Vagina (tissue), 2 donors: ENCODE results near the gene KCNIP4. TPM values are rescaled to one million over a fixed set of nuclear protein-coding genes. Genes with fewer than 3 reads are reported as not detected.

Source experiments
- DNase-seq, 2 donors: peaks; one replicate each; pipeline ENCODE4 v3.0.0-alpha.2; 2017; ENCODE audit errors: extremely low spot score in 2 of 2
- H3K27ac ChIP-seq: fragments of 200-600 bp; sonication (generic); one replicate; pipeline ENCODE4 v1.5.1; 2019
- H3K27me3 ChIP-seq: fragments of 200-600 bp; sonication (generic); one replicate; pipeline ENCODE4 v1.5.1; 2019
- H3K36me3 ChIP-seq, 2 donors: fragments of 200-600 bp; sonication (generic); one replicate each; pipeline ENCODE4 v1.5.1; 2017 to 2019
- H3K4me1 ChIP-seq: fragments of 200-600 bp; sonication (generic); one replicate; pipeline ENCODE4 v1.5.1; 2019
- H3K4me3 ChIP-seq, 2 donors: fragments of 200-600 bp; sonication (generic); 1 replicate in 1 of 2; 2 replicates in 1 of 2; pipeline ENCODE4 v1.5.1; 2016 to 2019
- H3K9me3 ChIP-seq: fragments of 200-600 bp; sonication (generic); one replicate; pipeline ENCODE4 v1.5.1; 2019
- CTCF ChIP-seq, 3 experiments: fragments of 450-650 bp in 2 of 3; fragments of 200-600 bp in 1 of 3; sonication (generic) in 1 of 3; IDR thresholded peaks; one replicate each; pipeline ENCODE4 v1.5.1; 2017 to 2019; ENCODE audit warnings: antibody characterized with exemption in 3 of 3, mild to moderate bottlenecking in 2 of 3, moderate library complexity in 2 of 3
- POLR2A ChIP-seq, 2 donors: fragments of 450-650 bp; IDR thresholded peaks; one replicate each; pipeline ENCODE4 v1.6.1; 2017; ENCODE audit warnings: antibody characterized with exemption in 2 of 2, mild to moderate bottlenecking in 2 of 2, moderate library complexity in 2 of 2
- POLR2AphosphoS5 ChIP-seq, 2 donors: sonication (generic); formaldehyde crosslinking; IDR thresholded peaks; one replicate each; pipeline ENCODE4 v1.9.0; 2017; ENCODE audit warnings: antibody characterized with exemption in 2 of 2, mild to moderate bottlenecking in 2 of 2, low read depth in 1 of 2; ENCODE audit not compliant: insufficient read depth in 1 of 2
- intact Hi-C: fragments of 100-400 bp; cut with DNase I; formaldehyde crosslinking; loops from one replicate; pipeline ENCODE4 v1.15.1; 2023
- total RNA-seq: library from RNA; depleted of rRNA; stranded (reverse); fragments of >200 nt; gene quantifications from one replicate; pipeline ENCODE4 v1.2.3, GENCODE V29; 2016

Gene KCNIP4
- total RNA-seq, 1 donor from 2014 or later: not detected

- intact Hi-C loops: no loop called here
- no peaks in the 10 kb centered on the region for H3K36me3 ChIP-seq
- no peaks in the 10 kb centered on the region for H3K9me3 ChIP-seq
- no peak overlapping the region for H3K4me3 ChIP-seq
- TF ChIP-seq POLR2A (IDR thresholded peaks at IDR 0.05): no peak
- TF ChIP-seq POLR2AphosphoS5 (IDR thresholded peaks at IDR 0.05; ENCODE audit: insufficient read depth in 1 of 2, low read depth in 1 of 2): no peak
- no peak for TF ChIP-seq CTCF (IDR thresholded peaks at IDR 0.05)
- DNase-seq: no peak
- H3K4me1 ChIP-seq: peaks cover 8% of the 10 kb centered on the region
- H3K27me3 ChIP-seq: no peaks in the 10 kb centered on the region
- no peak overlapping the region for H3K27ac ChIP-seq
Observed at GRCh38 chr4:21953653-21954052, 5.1 kb upstream of the KCNIP4 start.

- Histone ChIP-seq H3K4me3 (no peak overlapping the region), H3K9me3 (no peaks in the 10 kb centered on the region), H3K36me3 (no peaks in the 10 kb centered on the region), H3K27me3 (no peaks in the 10 kb centered on the region), H3K27ac (no peak overlapping the region), H3K4me1 (peaks cover 8% of the 10 kb centered on the region)
- no peak for DNase-seq
- intact Hi-C loops: no loop called here
- no peak for TF ChIP-seq POLR2AphosphoS5 (IDR thresholded peaks at IDR 0.05; ENCODE audit: insufficient read depth in 1 of 2, low read depth in 1 of 2)
- no peak for TF ChIP-seq CTCF (IDR thresholded peaks at IDR 0.05)
- TF ChIP-seq POLR2A (IDR thresholded peaks at IDR 0.05): no peak
Observed at GRCh38 chr4:21952549-21952948, 4.0 kb upstream of the KCNIP4 start.

- no peak for DNase-seq
- Histone ChIP-seq H3K27ac (peak overlapping the region; percentile 17), H3K4me3 (peak overlapping the region; percentile 57 to 63), H3K4me1 (peaks cover 8% of the 10 kb centered on the region), H3K9me3 (no peaks in the 10 kb centered on the region), H3K27me3 (no peaks in the 10 kb centered on the region), H3K36me3 (no peaks in the 10 kb centered on the region)
- intact Hi-C loops: no loop called here
- TF ChIP-seq CTCF (IDR thresholded peaks at IDR 0.05) (no peak), POLR2AphosphoS5 (IDR thresholded peaks at IDR 0.05; ENCODE audit: insufficient read depth in 1 of 2, low read depth in 1 of 2) (no peak), POLR2A (IDR thresholded peaks at IDR 0.05) (no peak)
Observed at GRCh38 chr4:21949073-21949457, 493 bp upstream of the KCNIP4 start.

- no peak for DNase-seq
- intact Hi-C loops: no loop called here
- H3K27ac ChIP-seq: no peak overlapping the region
- H3K4me3 ChIP-seq: peak overlapping the region; percentile 57 to 63
- H3K27me3 ChIP-seq: no peaks in the 10 kb centered on the region
- peaks cover 8% of the 10 kb centered on the region for H3K4me1 ChIP-seq
- no peaks in the 10 kb centered on the region for H3K9me3 ChIP-seq
- TF ChIP-seq POLR2AphosphoS5 (IDR thresholded peaks at IDR 0.05; ENCODE audit: insufficient read depth in 1 of 2, low read depth in 1 of 2) (no peak), POLR2A (IDR thresholded peaks at IDR 0.05) (no peak), CTCF (IDR thresholded peaks at IDR 0.05) (no peak)
- no peaks in the 10 kb centered on the region for H3K36me3 ChIP-seq
Observed at GRCh38 chr4:21947791-21948346, 703 bp downstream of the KCNIP4 start.

GRCh38 chr4:21946858-21947257, 1.7 kb downstream of the KCNIP4 start:
- Histone ChIP-seq H3K27ac (no peak overlapping the region), H3K4me1 (peaks cover 8% of the 10 kb centered on the region), H3K4me3 (peak overlapping the region in 1 of 2 donors; percentile 57), H3K27me3 (no peaks in the 10 kb centered on the region), H3K9me3 (no peaks in the 10 kb centered on the region), H3K36me3 (no peaks in the 10 kb centered on the region)
- DNase-seq: no peak
- intact Hi-C loops: no loop called here
- no peak for TF ChIP-seq POLR2AphosphoS5 (IDR thresholded peaks at IDR 0.05; ENCODE audit: insufficient read depth in 1 of 2, low read depth in 1 of 2)
- TF ChIP-seq POLR2A (IDR thresholded peaks at IDR 0.05): no peak
- TF ChIP-seq CTCF (IDR thresholded peaks at IDR 0.05): no peak
